Activated naive CD4-positive, alpha-beta T cell treated with Interleukin-2 at 50 U/mL for 16 hours (primary cell): ENCODE results near the gene TBC1D5.

Experiments
- DNase-seq: peaks from one replicate; pipeline ENCODE4 v3.0.0-alpha.2; 2020

The TBC1D5 gene

GRCh38 chr3:17194116-17194515 is 548.3 kb downstream of the TBC1D5 start:
- no peak for DNase-seq

GRCh38 chr3:17192995-17193394 is 549.4 kb downstream of the TBC1D5 start:
- DNase-seq, result no peak

- DNase-seq, result no peak
Observed at GRCh38 chr3:17190353-17191078, 551.9 kb downstream of the TBC1D5 start.

GRCh38 chr3:17188378-17188777 is 554.1 kb downstream of the TBC1D5 start:
- no peak for DNase-seq

GRCh38 chr3:17187589-17188184 is 554.7 kb downstream of the TBC1D5 start:
- DNase-seq, result no peak

GRCh38 chr3:17183951-17184550 is 558.4 kb downstream of the TBC1D5 start:
- DNase-seq, result no peak

- DNase-seq, result no peak
Observed at GRCh38 chr3:17182166-17182565, 560.3 kb downstream of the TBC1D5 start.

GRCh38 chr3:17181413-17181907 is 561.0 kb downstream of the TBC1D5 start:
- DNase-seq, result no peak

- no peak for DNase-seq
Observed at GRCh38 chr3:17179381-17180205, 562.8 kb downstream of the TBC1D5 start.

GRCh38 chr3:17176757-17177156 is 565.7 kb downstream of the TBC1D5 start:
- no peak for DNase-seq

- no peak for DNase-seq
Observed at GRCh38 chr3:17175187-17175807, 567.1 kb downstream of the TBC1D5 start.

GRCh38 chr3:17166369-17166768 is 576.1 kb downstream of the TBC1D5 start:
- DNase-seq, result no peak

GRCh38 chr3:17162116-17162515 is 580.3 kb downstream of the TBC1D5 start:
- no peak for DNase-seq

GRCh38 chr3:17160597-17160996 is 581.8 kb downstream of the TBC1D5 start:
- no peak for DNase-seq

GRCh38 chr3:17158941-17159682 is 583.3 kb downstream of the TBC1D5 start:
- DNase-seq, result no peak

GRCh38 chr3:17157713-17158112 is 584.7 kb downstream of the TBC1D5 start:
- DNase-seq, result no peak

GRCh38 chr3:17156864-17157263 is 585.6 kb downstream of the TBC1D5 start:
- DNase-seq, result no peak

- no peak for DNase-seq
Observed at GRCh38 chr3:17155951-17156350, 586.5 kb downstream of the TBC1D5 start.

GRCh38 chr3:17154941-17155340 is 587.5 kb downstream of the TBC1D5 start:
- no peak for DNase-seq

GRCh38 chr3:17154221-17154620 is 588.2 kb downstream of the TBC1D5 start:
- no peak for DNase-seq

- DNase-seq, result no peak
Observed at GRCh38 chr3:17153209-17153608, 589.2 kb downstream of the TBC1D5 start.
